ENCODE results near the gene ARL15. TPM values are rescaled to one million over a fixed set of nuclear protein-coding genes. Genes with fewer than 3 reads are reported as not detected.

The ARL15 gene
- total RNA-seq, 4 donors from 2014 or later = 16.6 to 48.8 (median 32.3) TPM

DNA sequence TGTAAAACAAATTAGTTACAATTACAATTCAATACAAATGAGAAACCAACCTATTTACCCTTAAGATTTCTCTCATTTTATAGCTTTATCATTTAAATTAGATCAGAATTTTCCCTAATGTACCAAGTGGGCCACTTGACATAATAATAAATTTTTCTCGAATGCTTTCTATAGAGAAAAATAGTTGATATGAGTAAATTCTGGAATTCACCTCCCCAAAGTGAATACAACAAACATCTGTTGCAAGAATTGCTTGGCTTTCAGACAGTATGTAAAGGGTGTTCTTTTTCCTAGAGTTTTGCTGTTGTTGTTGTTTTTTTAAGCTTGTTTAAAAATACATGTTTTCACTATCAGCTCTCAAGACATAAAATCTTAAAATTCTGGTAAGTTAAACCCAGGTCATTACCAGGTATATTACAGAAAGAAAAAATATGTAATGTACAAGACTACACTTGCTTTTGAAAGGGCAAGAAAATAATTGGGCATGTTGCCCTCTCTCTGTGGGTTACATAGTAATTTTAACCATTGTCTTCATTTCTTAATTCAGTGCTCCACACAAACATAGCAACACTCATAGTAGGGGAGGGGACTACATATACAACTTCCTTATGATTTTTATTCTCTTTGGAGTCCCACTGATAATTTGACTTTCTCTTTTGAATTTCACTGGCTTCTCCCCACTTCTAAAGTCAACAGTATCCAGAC is 200.6 kb downstream of the ARL15 start:
- DNase-seq (ENCODE audit: low spot score in 2 of 2) = no peak
- intact Hi-C loops (cut with DNase I; ENCODE audit: low total_unique reads) = no loop called here
- no peak overlapping the region for H3K4me3 ChIP-seq (ENCODE audit: low read depth, poor library complexity, severe bottlenecking)
- WGBS, 2 donors = 47 to 51% methylated on average over 1 of the region's 1 CpG
- TF ChIP-seq, protein P1, sequence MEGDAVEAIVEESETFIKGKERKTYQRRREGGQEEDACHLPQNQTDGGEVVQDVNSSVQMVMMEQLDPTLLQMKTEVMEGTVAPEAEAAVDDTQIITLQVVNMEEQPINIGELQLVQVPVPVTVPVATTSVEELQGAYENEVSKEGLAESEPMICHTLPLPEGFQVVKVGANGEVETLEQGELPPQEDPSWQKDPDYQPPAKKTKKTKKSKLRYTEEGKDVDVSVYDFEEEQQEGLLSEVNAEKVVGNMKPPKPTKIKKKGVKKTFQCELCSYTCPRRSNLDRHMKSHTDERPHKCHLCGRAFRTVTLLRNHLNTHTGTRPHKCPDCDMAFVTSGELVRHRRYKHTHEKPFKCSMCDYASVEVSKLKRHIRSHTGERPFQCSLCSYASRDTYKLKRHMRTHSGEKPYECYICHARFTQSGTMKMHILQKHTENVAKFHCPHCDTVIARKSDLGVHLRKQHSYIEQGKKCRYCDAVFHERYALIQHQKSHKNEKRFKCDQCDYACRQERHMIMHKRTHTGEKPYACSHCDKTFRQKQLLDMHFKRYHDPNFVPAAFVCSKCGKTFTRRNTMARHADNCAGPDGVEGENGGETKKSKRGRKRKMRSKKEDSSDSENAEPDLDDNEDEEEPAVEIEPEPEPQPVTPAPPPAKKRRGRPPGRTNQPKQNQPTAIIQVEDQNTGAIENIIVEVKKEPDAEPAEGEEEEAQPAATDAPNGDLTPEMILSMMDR (IDR thresholded peaks at IDR 0.05) = no peak
- TF ChIP-seq POLR2A (IDR thresholded peaks at IDR 0.05) = no peak

DNA sequence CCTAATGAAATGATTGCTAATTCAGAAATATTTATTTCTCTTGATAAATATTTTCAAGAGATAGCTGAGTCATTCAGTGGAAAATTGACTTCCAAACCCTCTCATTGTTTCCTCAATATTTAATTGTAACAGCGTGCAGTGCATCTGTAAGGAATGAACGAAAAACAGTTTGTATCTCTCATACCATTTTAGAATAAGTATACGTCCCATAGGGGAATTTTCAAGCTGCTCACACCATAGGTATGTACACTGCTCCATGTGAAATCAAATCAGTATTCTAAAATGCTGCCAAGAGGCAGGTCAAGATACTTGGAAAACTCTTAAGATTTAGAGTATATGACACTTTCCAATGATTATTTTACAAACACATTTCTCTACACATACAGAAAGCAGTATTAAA is 202.2 kb downstream of the ARL15 start:
- no peak for TF ChIP-seq POLR2A (IDR thresholded peaks at IDR 0.05)
- TF ChIP-seq, protein P1 (IDR thresholded peaks at IDR 0.05) = no peak
- WGBS, 2 donors = 63 to 84% methylated on average over 3 of the region's 3 CpGs
- H3K4me3 ChIP-seq (ENCODE audit: low read depth, poor library complexity, severe bottlenecking) = no peak overlapping the region
- intact Hi-C loops (cut with DNase I; ENCODE audit: low total_unique reads) = no loop called here
- DNase-seq (ENCODE audit: low spot score in 2 of 2) = no peak

DNA sequence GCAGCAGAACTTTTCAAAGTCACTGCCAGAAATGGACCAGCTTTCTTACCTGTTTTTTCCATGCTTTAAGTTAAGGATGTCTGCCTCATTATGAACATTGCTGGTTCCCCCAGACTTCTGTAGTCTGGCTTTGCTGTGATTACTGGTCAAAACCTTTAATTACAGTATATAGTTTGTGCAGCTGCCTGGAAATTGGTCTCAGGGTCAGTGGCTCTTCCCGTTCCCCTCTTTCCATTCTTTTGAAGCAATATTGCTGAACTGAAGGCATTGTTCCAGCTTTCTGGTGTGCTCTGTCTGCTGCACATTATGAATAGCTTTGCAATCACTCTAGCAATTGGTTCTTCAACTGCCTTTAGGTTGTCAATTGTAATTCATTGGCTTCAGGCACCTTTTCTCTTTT is 206.5 kb downstream of the ARL15 start:
- DNase-seq (ENCODE audit: low spot score in 2 of 2) = no peak
- intact Hi-C loops (cut with DNase I; ENCODE audit: low total_unique reads) = no loop called here
- no peak overlapping the region for H3K4me3 ChIP-seq (ENCODE audit: low read depth, poor library complexity, severe bottlenecking)
- WGBS, 2 donors = 79 to 82% methylated on average over 1 of the region's 1 CpG
- TF ChIP-seq, protein P1 (IDR thresholded peaks at IDR 0.05) = no peak
- TF ChIP-seq POLR2A (IDR thresholded peaks at IDR 0.05) = no peak

DNA sequence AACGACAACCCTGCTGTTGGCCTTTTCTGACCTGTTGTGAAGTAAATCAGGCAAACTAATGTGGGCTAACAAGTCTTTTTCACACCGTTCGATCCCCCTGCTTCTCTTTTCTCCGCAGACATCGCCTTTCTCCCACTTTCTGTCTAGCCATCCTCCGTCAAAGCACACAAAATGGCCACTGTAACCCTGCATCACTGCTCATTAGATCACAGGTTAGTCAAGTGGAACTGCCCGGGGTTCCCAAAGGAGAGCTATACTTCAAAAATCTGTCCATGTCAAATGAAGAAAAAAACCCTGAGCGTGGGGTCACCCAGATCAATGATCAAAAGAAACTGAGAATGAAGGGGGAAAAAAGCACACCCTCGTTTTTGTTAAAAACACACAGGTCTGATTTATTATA is 212.1 kb downstream of the ARL15 start:
- 95 to 96% methylated on average over 9 of the region's 9 CpGs for WGBS, 2 donors
- intact Hi-C loops (cut with DNase I; ENCODE audit: low total_unique reads) = no loop called here
- TF ChIP-seq, protein P1 (IDR thresholded peaks at IDR 0.05) = no peak
- TF ChIP-seq POLR2A (IDR thresholded peaks at IDR 0.05) = no peak
- DNase-seq (ENCODE audit: low spot score in 2 of 2) = no peak
- no peak overlapping the region for H3K4me3 ChIP-seq (ENCODE audit: low read depth, poor library complexity, severe bottlenecking)

DNA sequence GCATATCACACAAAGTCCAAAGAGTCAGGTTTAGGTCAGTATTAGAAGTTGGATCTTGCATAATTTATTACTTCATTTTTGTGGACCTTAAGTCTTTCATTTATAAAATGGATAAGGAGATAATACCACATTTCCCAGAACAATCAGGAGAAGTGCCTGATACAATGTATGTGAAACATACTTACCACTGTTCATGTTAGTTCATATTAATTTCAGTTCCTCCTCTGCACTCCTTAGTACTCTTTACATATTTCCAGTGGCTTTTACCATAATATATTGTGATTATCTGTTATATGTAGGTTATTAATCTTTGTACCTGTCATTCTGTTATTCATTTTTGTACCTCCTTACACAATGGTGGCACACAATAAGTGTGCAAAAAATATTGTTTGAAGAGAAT is 214.4 kb downstream of the ARL15 start:
- intact Hi-C loops (cut with DNase I; ENCODE audit: low total_unique reads) = no loop called here
- TF ChIP-seq POLR2A (IDR thresholded peaks at IDR 0.05) = no peak
- TF ChIP-seq, protein P1 (IDR thresholded peaks at IDR 0.05) = no peak
- no peak for DNase-seq (ENCODE audit: low spot score in 2 of 2)
- H3K4me3 ChIP-seq (ENCODE audit: low read depth, poor library complexity, severe bottlenecking) = no peak overlapping the region

DNA sequence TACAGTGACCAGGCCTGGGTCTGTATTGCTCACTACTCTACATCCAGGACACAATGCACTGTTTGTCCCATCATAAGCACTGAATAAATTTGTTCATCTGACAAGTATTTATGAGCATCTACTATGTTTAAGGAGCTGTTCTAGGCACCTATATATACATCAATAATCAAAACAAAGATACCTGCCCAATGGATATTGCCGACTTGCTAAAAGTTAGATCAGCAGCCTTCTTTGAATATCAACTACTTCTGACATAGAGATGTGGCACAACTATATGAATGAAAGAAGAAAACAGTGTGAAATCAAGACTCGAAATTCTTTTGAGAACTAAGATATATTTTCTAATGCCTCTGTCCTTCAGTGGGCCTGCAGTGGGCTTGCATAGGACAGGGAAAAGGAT is 215.7 kb downstream of the ARL15 start:
- no peak overlapping the region for H3K4me3 ChIP-seq (ENCODE audit: low read depth, poor library complexity, severe bottlenecking)
- TF ChIP-seq POLR2A (IDR thresholded peaks at IDR 0.05) = no peak
- TF ChIP-seq, protein P1 (IDR thresholded peaks at IDR 0.05) = no peak
- DNase-seq (ENCODE audit: low spot score in 2 of 2) = no peak
- 92 to 97% methylated on average over 2 of the region's 2 CpGs for WGBS, 2 donors
- intact Hi-C loops (cut with DNase I; ENCODE audit: low total_unique reads) = no loop called here
